ENCODE data around the gene MFAP3L. TPM values are rescaled to one million over a fixed set of nuclear protein-coding genes. Genes with fewer than 3 reads are reported as not detected.

MFAP3L gene
- total RNA-seq, 1 experiment from 2014 or later = 0.47 TPM

GRCh38 chr4:170001011-170001744, 25.0 kb downstream of the MFAP3L start:
- Histone ChIP-seq H3K9me3 (ENCODE audit: low read length) (no peaks in the 10 kb centered on the region), H3K4me2 (ENCODE audit: low read length) (no peak overlapping the region), H3K4me3 (ENCODE audit: low read length) (no peak overlapping the region), H3F3A (ENCODE audit: low read length, unreplicated experiment) (no peaks in the 10 kb centered on the region), H3K4me1 (ENCODE audit: insufficient read depth, low read length) (no peaks in the 10 kb centered on the region), H3K79me2 (ENCODE audit: low read length) (no peaks in the 10 kb centered on the region), H3K9ac (ENCODE audit: low read length) (no peak overlapping the region), H3K27me3 (ENCODE audit: low read length) (peaks cover 30% of the 10 kb centered on the region), H4K20me1 (ENCODE audit: low read length) (no peaks in the 10 kb centered on the region), H3K27ac (ENCODE audit: low read length) (no peak overlapping the region), H3K9me2 (replicated peaks; ENCODE audit: low read length) (no peaks in the 10 kb centered on the region), H3K36me3 (ENCODE audit: low read depth, low read length) (no peaks in the 10 kb centered on the region), H2AFZ (ENCODE audit: low read length) (no peak overlapping the region)
- ChIA-PET POLR2A (ENCODE audit: unreplicated experiment) (no interaction called here), CTCF (no interaction called here)
- no TSS peak for BruUV-seq (replicated peaks)
- TF ChIP-seq EZH2 (IDR thresholded peaks at IDR 0.05; ENCODE audit: low read length, unreplicated experiment) (no peak), EZH2phosphoT487 (IDR thresholded peaks at IDR 0.05; ENCODE audit: borderline replicate concordance, low read length) (no peak), CTCF (conservative IDR thresholded peaks at IDR 0.05; ENCODE audit: low read depth, low read length) (no peak)
- intact Hi-C loops (cut with micrococcal nuclease) = no loop called here
- ATAC-seq (no peak), DNase-seq (no peak)

- no peaks in the 10 kb centered on the region for H3F3A ChIP-seq (ENCODE audit: low read length, unreplicated experiment)
- ChIA-PET CTCF (no interaction called here), POLR2A (ENCODE audit: unreplicated experiment) (no interaction called here)
- H3K9ac ChIP-seq (ENCODE audit: low read length) = no peak overlapping the region
- no peak overlapping the region for H3K4me2 ChIP-seq (ENCODE audit: low read length)
- H3K27ac ChIP-seq (ENCODE audit: low read length) = no peak overlapping the region
- peaks cover 38% of the 10 kb centered on the region for H3K27me3 ChIP-seq (ENCODE audit: low read length)
- ATAC-seq (no peak), DNase-seq (no peak)
- no peak overlapping the region for H3K4me3 ChIP-seq (ENCODE audit: low read length)
- H3K9me2 ChIP-seq (replicated peaks; ENCODE audit: low read length) = no peaks in the 10 kb centered on the region
- H2AFZ ChIP-seq (ENCODE audit: low read length) = no peak overlapping the region
- H3K36me3 ChIP-seq (ENCODE audit: low read depth, low read length) = no peaks in the 10 kb centered on the region
- H3K4me1 ChIP-seq (ENCODE audit: insufficient read depth, low read length) = no peaks in the 10 kb centered on the region
- BruUV-seq (replicated peaks) = no TSS peak
- intact Hi-C loops (cut with micrococcal nuclease) = no loop called here
- no peaks in the 10 kb centered on the region for H4K20me1 ChIP-seq (ENCODE audit: low read length)
- H3K9me3 ChIP-seq (ENCODE audit: low read length) = no peaks in the 10 kb centered on the region
- no peaks in the 10 kb centered on the region for H3K79me2 ChIP-seq (ENCODE audit: low read length)
- TF ChIP-seq EZH2 (IDR thresholded peaks at IDR 0.05; ENCODE audit: low read length, unreplicated experiment) (no peak), EZH2phosphoT487 (IDR thresholded peaks at IDR 0.05; ENCODE audit: borderline replicate concordance, low read length) (no peak), CTCF (conservative IDR thresholded peaks at IDR 0.05; ENCODE audit: low read depth, low read length) (no peak)
Measured at GRCh38 chr4:169999923-170000322, 26.3 kb downstream of the MFAP3L start.

- H3K4me2 ChIP-seq (ENCODE audit: low read length) = no peak overlapping the region
- no peak for DNase-seq
- ChIA-PET POLR2A (ENCODE audit: unreplicated experiment) (no interaction called here), CTCF (no interaction called here)
- H3K27ac ChIP-seq (ENCODE audit: low read length) = no peak overlapping the region
- H3K27me3 ChIP-seq (ENCODE audit: low read length) = peaks cover 47% of the 10 kb centered on the region
- no peak overlapping the region for H3K9ac ChIP-seq (ENCODE audit: low read length)
- no peaks in the 10 kb centered on the region for H3K9me2 ChIP-seq (replicated peaks; ENCODE audit: low read length)
- intact Hi-C loops (cut with micrococcal nuclease) = no loop called here
- H3K4me3 ChIP-seq (ENCODE audit: low read length) = no peak overlapping the region
- H3K4me1 ChIP-seq (ENCODE audit: insufficient read depth, low read length) = no peaks in the 10 kb centered on the region
- no peaks in the 10 kb centered on the region for H4K20me1 ChIP-seq (ENCODE audit: low read length)
- no peak for TF ChIP-seq EZH2phosphoT487 (IDR thresholded peaks at IDR 0.05; ENCODE audit: borderline replicate concordance, low read length)
- TF ChIP-seq CTCF (conservative IDR thresholded peaks at IDR 0.05; ENCODE audit: low read depth, low read length) = no peak
- TF ChIP-seq EZH2 (IDR thresholded peaks at IDR 0.05; ENCODE audit: low read length, unreplicated experiment) = no peak
- no peak for ATAC-seq
- H3K36me3 ChIP-seq (ENCODE audit: low read depth, low read length) = no peaks in the 10 kb centered on the region
- no peaks in the 10 kb centered on the region for H3F3A ChIP-seq (ENCODE audit: low read length, unreplicated experiment)
- H3K79me2 ChIP-seq (ENCODE audit: low read length) = no peaks in the 10 kb centered on the region
- no peaks in the 10 kb centered on the region for H3K9me3 ChIP-seq (ENCODE audit: low read length)
- no peak overlapping the region for H2AFZ ChIP-seq (ENCODE audit: low read length)
- no TSS peak for BruUV-seq (replicated peaks)
Measured at GRCh38 chr4:169998981-169999380, 27.2 kb downstream of the MFAP3L start.

Measured in PC-3 (cell line).